HEK293T (cell line): ENCODE measurements around the gene KRT79.

Source experiments
- CTCF ChIA-PET: fragments of 350-600 bp; formaldehyde crosslinking; extraction: SDS; loops from one replicate; lab custom pipeline; 2021; ENCODE audit warnings: antibody characterized with exemption, inconsistent platforms; lab: Yijun Ruan, JAX
- POLR2A ChIA-PET: fragments of 350-600 bp; formaldehyde crosslinking; extraction: SDS; loops from one replicate; lab custom pipeline; 2020; ENCODE audit warnings: antibody characterized with exemption, inconsistent platforms; lab: Yijun Ruan, JAX
- DNase-seq: peaks from one replicate; pipeline ENCODE4 v3.0.0; 2012; ENCODE audit warnings: mixed read lengths; ENCODE audit errors: extremely low spot score
- ARNT ChIP-seq: fragments of 450-650 bp; IDR thresholded peaks from 2 replicates; pipeline ENCODE4 v1.6.1; 2017; ENCODE audit warnings: mild to moderate bottlenecking
- BHLHE40 ChIP-seq: fragments of 450-650 bp; IDR thresholded peaks from 2 replicates; pipeline ENCODE4 v1.6.1; 2016; ENCODE audit warnings: mild to moderate bottlenecking, moderate library complexity, borderline replicate concordance
- CTBP1 ChIP-seq: fragments of 450-650 bp; IDR thresholded peaks from 2 replicates; pipeline ENCODE4 v1.6.1; 2016; ENCODE audit warnings: borderline replicate concordance
- ELF4 ChIP-seq: fragments of 450-650 bp; IDR thresholded peaks from 2 replicates; pipeline ENCODE4 v1.6.1; 2017; ENCODE audit warnings: antibody characterized with exemption
- FOXA1 ChIP-seq: fragments of 450-650 bp; IDR thresholded peaks from 2 replicates; pipeline ENCODE4 v1.6.1; 2016; ENCODE audit warnings: mild to moderate bottlenecking
- FOXK2 ChIP-seq: fragments of 450-650 bp; IDR thresholded peaks from 2 replicates; pipeline ENCODE4 v1.6.1; 2016; ENCODE audit warnings: mild to moderate bottlenecking
- FOXM1 ChIP-seq: fragments of 450-650 bp; IDR thresholded peaks from 2 replicates; pipeline ENCODE4 v1.6.1; 2017; ENCODE audit warnings: mild to moderate bottlenecking, borderline replicate concordance
- HDGF ChIP-seq: fragments of 450-650 bp; IDR thresholded peaks from 2 replicates; pipeline ENCODE4 v1.6.1; 2017; ENCODE audit warnings: antibody characterized with exemption, borderline replicate concordance
- L3MBTL2 ChIP-seq: fragments of 450-650 bp; conservative IDR thresholded peaks from 2 replicates; pipeline ENCODE4 v1.6.1; 2016; ENCODE audit warnings: mild to moderate bottlenecking
- LEF1 ChIP-seq: fragments of 450-650 bp; IDR thresholded peaks from 2 replicates; pipeline ENCODE4 v1.6.1; 2017; ENCODE audit warnings: mild to moderate bottlenecking, borderline replicate concordance
- NFRKB ChIP-seq: fragments of 450-650 bp; IDR thresholded peaks from 2 replicates; pipeline ENCODE4 v1.6.1; 2016; ENCODE audit warnings: mild to moderate bottlenecking, moderate library complexity
- PKNOX1 ChIP-seq: fragments of 450-650 bp; IDR thresholded peaks from 2 replicates; pipeline ENCODE4 v1.6.1; 2016
- SP1 ChIP-seq: fragments of 450-650 bp; IDR thresholded peaks from 2 replicates; pipeline ENCODE4 v1.6.1; 2017
- SUZ12 ChIP-seq: fragments of 450-650 bp; IDR thresholded peaks from 2 replicates; pipeline ENCODE4 v1.6.1; 2016; ENCODE audit warnings: mild to moderate bottlenecking
- TARDBP ChIP-seq: fragments of 450-650 bp; IDR thresholded peaks from 2 replicates; pipeline ENCODE4 v1.6.1; 2016
- ZNF384 ChIP-seq: fragments of 450-650 bp; IDR thresholded peaks from 2 replicates; pipeline ENCODE4 v1.6.1; 2016

Gene KRT79

GRCh38 chr12:52876372-52876771 lies 42.3 kb upstream of the KRT79 start:
- DNase-seq: no peak
- ChIA-PET CTCF (interaction anchor here (0.6 kb wide), 1 partner anchor 9 kb away, joined by 3 read pairs; no protein-coding TSS in a partner anchor), POLR2A (no interaction called here)
- no peak for TF ChIP-seq ZNF384
- no peak for TF ChIP-seq FOXK2
- no peak for TF ChIP-seq FOXA1
- no peak for TF ChIP-seq TARDBP
- no peak for TF ChIP-seq LEF1
- no peak for TF ChIP-seq HDGF
- TF ChIP-seq CTBP1: no peak
- TF ChIP-seq L3MBTL2: no peak

GRCh38 chr12:52874573-52875435 lies 40.7 kb upstream of the KRT79 start:
- CTCF ChIA-PET: interaction anchor here (0.8 to 1.6 kb wide), 3 partner anchors 9 to 502 kb away, joined by 3 to 7 read pairs (median 4); no protein-coding TSS in a partner anchor
- TF ChIP-seq SUZ12 (no peak), FOXK2 (no peak), BHLHE40 (no peak), SP1 (no peak), FOXM1 (no peak), NFRKB (no peak), ARNT (no peak), L3MBTL2 (no peak), HDGF (no peak), FOXA1 (no peak), PKNOX1 (no peak)
- POLR2A ChIA-PET: interaction anchor here (1.0 kb wide), 1 partner anchor 131 kb away, joined by 5 read pairs; the partner anchor contains the start of gene EIF4B
- DNase-seq: no peak

- ChIA-PET CTCF (interaction anchor here (0.8 to 1.6 kb wide), 4 partner anchors 8 to 501 kb away, joined by 4 to 7 read pairs (median 4); no protein-coding TSS in a partner anchor), POLR2A (interaction anchor here (1.0 kb wide), 1 partner anchor 132 kb away, joined by 5 read pairs; the partner anchor contains the start of gene EIF4B)
- DNase-seq: peak; percentile 40
- TF ChIP-seq L3MBTL2 (no peak), PKNOX1 (no peak), HDGF (no peak)
Measured at GRCh38 chr12:52873832-52874572, 39.9 kb upstream of the KRT79 start.

- POLR2A ChIA-PET: interaction anchor here (1.0 kb wide), 1 partner anchor 133 kb away, joined by 5 read pairs; the partner anchor contains the start of gene EIF4B
- CTCF ChIA-PET: interaction anchor here (1.0 to 1.6 kb wide), 3 partner anchors 8 to 108 kb away, joined by 4 to 7 read pairs (median 4); no protein-coding TSS in a partner anchor
- no peak for TF ChIP-seq TARDBP
- TF ChIP-seq L3MBTL2: no peak
- no peak for TF ChIP-seq ZNF384
- no peak for TF ChIP-seq HDGF
- no peak for TF ChIP-seq SUZ12
- TF ChIP-seq NFRKB: no peak
- TF ChIP-seq SP1: no peak
- no peak for TF ChIP-seq FOXA1
- DNase-seq: no peak
Measured at GRCh38 chr12:52873513-52873831, 39.4 kb upstream of the KRT79 start.

GRCh38 chr12:52872644-52873389 lies 38.7 kb upstream of the KRT79 start:
- CTCF ChIA-PET: interaction anchor here (1.0 to 1.6 kb wide), 3 partner anchors 7 to 109 kb away, joined by 4 to 7 read pairs (median 4); no protein-coding TSS in a partner anchor
- POLR2A ChIA-PET: no interaction called here
- no peak for DNase-seq
- no peak for TF ChIP-seq NFRKB
- no peak for TF ChIP-seq ELF4
- no peak for TF ChIP-seq SP1
- TF ChIP-seq FOXA1: no peak
- no peak for TF ChIP-seq FOXM1
- TF ChIP-seq ZNF384: no peak
- TF ChIP-seq L3MBTL2: no peak
- TF ChIP-seq HDGF: no peak
- TF ChIP-seq SUZ12: no peak
- no peak for TF ChIP-seq PKNOX1
- no peak for TF ChIP-seq CTBP1
